Activated CD4-positive, CD25-positive, alpha-beta regulatory T cell treated with anti-CD3 and anti-CD28 coated beads, Interleukin-2, amount 50 U/mL, for 24 hours (primary cell): ENCODE data around the gene EPAS1.

Source experiments
- ATAC-seq, 2 donors: fragments of 150-1000 bp; cut with Tn5 transposase; one replicate each; pipeline ENCODE4 v1.10.0; 2021; ENCODE audit warnings: mild to moderate bottlenecking in 1 of 2, moderate library complexity in 1 of 2

EPAS1 gene

DNA sequence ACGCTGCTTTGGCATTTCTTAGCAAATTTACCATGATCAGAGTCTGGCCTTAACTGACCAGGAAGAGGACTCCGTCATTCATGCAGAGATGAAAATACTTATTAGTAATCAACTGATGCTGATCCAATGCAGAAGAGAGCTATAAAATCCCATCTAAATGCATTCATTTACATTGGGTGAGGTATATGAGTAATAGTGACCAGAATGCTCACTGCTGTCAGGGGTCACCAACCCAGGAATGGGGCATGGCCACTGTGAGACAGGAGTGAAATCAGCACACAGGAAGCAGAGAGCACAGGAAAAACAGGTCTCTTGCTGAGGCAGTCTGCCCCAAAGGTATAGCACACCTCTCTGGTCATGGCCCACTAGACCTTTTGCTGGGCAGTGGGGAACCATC is 114.0 kb downstream of the EPAS1 start:
- no peak for ATAC-seq

- no peak for ATAC-seq
Measured at GRCh38 chr2:46411985-46412384, 114.8 kb downstream of the EPAS1 start.

DNA sequence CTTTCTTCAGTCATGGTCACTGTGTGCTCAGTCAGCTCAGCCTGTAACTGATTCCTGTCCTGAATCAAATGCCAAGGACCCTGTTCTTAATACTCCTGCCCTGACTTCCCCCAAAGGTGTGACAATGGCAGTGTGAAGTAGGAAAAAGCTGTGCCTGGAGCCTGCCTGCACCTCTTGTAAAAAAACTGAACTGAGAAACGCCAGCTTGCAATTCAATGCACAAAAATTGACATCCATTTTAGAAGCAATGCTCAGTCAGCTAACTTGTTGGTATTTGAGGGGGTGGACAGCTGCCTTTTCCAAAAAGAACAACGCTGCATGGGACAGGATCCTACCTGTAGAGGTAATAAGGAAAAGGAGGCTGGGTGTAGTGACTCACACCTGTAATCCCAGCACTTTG is 115.9 kb downstream of the EPAS1 start:
- ATAC-seq, result no peak

GRCh38 chr2:46413631-46414030 is 116.4 kb downstream of the EPAS1 start:
- no peak for ATAC-seq

- ATAC-seq, result no peak
Measured at GRCh38 chr2:46414701-46415100, 117.5 kb downstream of the EPAS1 start.

DNA sequence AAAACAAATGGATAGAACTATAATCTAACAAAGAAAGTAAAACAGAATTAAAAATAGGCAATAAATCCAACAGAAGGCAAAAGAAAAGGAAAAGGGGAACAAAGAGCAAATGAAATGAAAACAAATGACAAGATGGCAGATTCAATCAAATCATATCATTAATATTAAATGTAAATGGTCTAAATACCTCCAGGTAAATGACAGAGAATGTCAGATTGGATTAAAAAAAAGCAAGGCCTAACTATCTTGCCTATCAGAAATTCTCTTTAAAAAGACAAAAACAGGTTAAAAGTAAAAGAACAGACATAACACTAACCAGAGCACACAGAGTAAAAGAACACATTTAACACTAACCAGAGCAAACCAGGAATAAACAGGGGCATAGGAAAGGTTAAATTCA is 119.1 kb downstream of the EPAS1 start:
- ATAC-seq, result no peak

- no peak for ATAC-seq
Measured at GRCh38 chr2:46416739-46417403, 119.7 kb downstream of the EPAS1 start.

DNA sequence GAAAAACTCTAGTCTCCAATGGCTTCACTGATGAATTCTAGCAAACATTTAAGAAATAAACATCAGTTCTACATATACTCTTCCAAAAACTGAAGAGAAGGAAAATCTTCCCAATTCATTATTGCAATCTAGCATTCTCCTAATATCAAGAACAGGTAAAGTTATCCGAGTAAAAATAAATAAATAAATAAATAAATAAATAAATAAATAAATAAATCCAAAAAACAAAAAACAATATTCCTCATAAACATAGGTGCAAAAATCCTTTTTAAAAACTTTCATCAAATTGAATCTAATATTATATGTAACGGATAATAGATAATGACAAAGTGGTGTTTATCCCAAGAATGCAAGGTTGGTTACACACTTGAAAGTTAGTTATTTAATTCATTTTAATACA is 123.7 kb downstream of the EPAS1 start:
- no peak for ATAC-seq

DNA sequence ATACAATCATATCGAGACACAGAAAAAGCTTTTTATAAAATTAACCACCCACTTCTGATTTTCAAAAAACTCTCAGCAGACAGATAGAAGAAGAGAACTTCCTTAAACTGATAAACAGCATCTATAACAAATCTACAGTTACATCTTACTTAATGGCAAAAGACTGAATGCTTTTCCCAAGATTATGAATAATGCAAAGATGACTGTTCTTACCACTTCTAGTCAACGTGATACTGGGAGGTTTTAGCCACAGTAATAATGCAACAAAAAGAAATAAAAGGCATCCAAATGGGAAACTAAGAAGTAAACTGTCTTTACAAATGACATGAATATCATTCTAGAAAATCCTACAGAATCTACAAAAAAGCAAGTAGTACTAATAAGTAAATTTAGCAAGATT is 124.2 kb downstream of the EPAS1 start:
- ATAC-seq, result no peak

GRCh38 chr2:46422717-46423394 is 125.6 kb downstream of the EPAS1 start:
- ATAC-seq, result no peak

DNA sequence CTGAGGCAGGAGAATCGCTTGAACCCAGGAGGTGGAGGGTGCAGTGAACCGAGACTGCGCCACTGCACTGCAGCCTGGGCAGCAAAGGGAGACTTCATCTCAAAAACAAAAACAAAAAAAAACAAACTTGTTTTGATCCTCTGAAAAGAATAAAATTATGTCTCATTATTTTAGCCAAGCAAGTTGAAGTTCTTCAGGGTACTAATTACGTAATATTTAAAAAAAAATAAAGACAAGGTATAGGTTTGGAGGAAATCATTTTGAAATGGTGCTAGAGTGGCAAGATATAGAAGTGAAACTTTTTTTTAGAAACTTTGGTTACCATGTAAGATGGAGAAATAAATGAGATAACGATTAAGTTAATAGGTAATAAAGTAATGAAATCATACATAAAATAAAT is 127.7 kb downstream of the EPAS1 start:
- ATAC-seq, result no peak

GRCh38 chr2:46428911-46429436 is 131.8 kb downstream of the EPAS1 start:
- no peak for ATAC-seq

- ATAC-seq, result no peak
Measured at GRCh38 chr2:46430413-46430812, 133.2 kb downstream of the EPAS1 start.

DNA sequence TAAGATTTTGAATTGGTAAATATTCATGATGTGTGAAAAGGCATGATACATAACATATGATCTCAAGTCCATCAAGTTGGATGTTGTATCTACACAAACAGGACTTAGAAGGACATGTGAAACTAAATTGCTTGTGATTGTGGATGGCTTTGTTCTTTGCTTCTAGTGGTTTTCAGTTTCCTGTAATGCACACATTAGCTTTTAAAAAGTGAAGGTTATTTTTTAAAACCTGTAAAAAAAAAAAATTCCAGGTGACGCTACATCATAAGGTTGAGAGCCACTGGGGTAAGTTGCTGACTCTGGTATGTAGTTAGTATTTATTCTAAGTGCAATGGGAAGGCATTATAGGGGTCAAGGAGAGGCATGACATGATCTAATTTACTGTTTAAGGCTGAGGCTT is 133.8 kb downstream of the EPAS1 start:
- no peak for ATAC-seq

DNA sequence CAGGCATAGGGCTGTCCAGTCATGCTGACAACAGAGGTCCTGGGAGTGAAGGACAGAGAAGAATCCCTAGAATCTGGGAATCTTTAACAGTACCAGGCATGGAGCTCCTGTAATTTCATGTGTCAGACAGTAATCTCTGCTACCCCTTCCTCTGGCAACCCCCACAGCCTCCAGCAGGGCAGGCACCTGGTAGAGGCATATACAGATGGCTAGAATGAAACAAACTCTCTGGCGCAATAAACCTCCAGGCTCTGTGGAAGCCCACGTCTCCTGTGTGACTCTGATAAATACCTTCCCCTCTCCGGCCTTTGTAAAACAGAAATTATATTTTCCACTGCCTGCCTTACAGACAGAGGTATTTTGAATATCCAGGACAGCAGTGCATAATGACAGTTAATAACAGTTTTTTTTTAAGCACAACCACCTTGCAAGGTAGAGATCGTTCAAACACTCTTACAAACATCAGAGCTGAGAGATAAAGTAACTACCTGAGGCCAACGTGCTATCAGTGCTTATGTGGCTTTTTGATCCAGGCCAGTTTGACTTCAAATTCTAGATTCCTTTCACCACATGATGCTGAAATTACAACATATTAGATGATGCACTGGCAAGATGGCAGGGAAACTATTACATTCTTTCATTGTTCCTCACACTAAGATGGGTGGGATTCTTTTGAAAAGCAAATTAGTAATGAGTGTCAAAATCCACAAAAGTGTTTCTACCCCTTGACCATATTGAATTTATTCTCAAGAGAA is 134.5 kb downstream of the EPAS1 start:
- ATAC-seq, result no peak

GRCh38 chr2:46434851-46435273 is 137.7 kb downstream of the EPAS1 start:
- ATAC-seq, result no peak

- no peak for ATAC-seq
Measured at GRCh38 chr2:46435353-46435752, 138.1 kb downstream of the EPAS1 start.

DNA sequence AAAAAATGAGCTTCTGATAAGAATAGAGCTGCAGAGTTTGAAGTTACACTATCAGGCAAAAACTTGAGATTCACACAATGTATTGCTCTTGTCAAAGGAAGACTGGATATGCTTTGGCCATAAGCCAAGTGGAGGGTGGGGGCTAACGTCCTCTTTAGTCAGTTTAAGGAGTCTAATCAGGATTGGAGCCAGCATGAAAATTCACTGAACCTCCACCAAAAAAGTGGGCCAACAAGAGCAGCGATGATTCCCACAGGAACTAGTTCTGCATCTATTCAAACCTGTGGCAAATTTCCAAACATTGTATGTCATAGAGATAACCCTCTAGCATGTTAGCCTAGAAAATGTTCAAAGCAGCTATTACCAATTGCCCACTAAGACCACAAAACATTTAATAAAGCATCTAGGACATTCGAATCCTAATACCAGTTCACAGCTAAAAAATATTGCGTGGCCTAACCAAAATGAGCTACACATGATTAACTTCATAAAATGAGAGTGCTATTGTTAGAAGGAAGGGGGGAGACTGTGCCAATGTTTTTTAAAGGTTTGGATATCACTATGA is 138.7 kb downstream of the EPAS1 start:
- ATAC-seq, result no peak
